HG03469 (cell line): ENCODE data around the gene GTF2F2.

ENCODE experiments used
- ATAC-seq: cut with Tn5 transposase; IDR thresholded peaks from one replicate; pipeline ENCODE4 v1.9.1; 2021; ENCODE audit warnings: mild to moderate bottlenecking, moderate library complexity, moderate number of reproducible peaks; ENCODE audit not compliant: unreplicated experiment

GTF2F2 gene

GRCh38 chr13:45209229-45209628 lies 88.9 kb downstream of the GTF2F2 start:
- no peak for ATAC-seq

- no peak for ATAC-seq
Measured at GRCh38 chr13:45215392-45216077, 95.2 kb downstream of the GTF2F2 start.

GRCh38 chr13:45216193-45216592 lies 95.9 kb downstream of the GTF2F2 start:
- ATAC-seq = no peak

DNA sequence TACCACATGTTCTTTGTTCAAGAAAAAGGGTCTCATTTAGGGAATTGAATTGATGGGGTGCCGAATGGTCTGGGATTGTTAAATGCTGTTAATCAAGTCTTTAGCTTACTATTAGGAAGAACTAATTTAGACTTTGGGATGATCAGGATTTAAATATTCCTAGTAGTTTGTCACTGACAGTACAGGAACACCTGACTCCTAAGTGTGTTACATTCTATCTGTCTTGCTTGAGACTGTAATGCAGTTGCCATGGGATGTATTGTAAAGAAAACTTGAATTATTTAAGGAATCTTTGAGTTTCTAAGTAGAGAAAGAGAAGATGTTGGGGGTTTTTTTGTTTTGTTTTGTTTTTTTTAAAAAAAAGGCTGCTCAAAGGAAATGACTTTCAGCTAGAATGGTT lies 98.4 kb downstream of the GTF2F2 start:
- ATAC-seq = no peak

DNA sequence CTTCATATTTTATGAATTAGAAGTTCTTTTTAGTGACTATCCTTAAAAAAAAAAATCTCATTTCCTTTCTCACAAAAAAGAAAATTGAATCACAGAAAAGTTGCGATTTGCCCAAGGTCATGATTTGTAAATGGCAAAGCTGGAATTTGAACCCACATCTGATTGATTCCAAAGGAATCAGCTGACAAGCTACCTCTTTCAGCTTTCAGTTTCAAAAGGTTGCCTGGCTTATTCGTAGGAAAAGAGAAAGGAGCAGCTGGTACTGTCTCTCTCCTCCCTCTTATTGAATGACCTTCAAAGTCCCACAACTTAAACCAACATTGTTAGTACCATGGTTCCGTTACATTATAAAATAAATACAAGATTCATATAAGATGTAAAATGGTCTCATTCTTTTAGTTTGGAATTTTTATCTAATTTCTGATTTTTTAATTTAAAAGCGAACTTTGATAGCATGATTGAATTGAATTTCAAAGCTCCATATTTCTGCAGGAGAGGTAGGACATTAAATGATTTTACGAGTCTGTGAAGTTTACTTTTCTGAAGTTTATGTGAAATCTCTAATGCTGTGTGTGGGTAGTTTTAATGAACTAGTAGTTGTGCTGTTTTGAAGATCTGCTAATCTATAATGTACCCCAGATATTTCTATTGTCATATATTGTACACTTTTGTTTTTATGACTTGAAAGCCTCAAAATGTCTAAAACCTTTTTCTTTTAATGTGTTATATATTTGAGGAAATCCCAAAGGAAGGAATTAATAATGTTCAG lies 99.0 kb downstream of the GTF2F2 start:
- no peak for ATAC-seq

DNA sequence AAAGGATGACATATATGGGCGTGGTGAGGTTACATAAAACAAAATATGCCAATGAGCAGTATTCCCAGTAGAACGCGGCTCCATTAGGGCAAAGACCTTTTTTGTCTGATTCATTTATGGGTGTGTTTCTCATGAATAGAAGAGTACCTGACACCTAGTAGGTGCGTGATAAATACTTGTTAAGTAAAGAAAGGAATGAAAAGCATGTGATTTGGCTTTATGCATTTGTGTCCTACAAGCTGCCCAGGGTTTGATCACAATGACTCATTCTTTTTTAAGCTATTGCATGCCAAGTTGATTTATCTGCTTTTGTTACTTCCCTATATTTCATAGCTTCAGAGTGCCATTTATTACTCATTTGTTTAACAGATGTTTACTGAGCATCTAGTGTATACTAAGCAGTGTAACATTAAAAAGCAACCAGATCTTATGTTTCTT lies 99.6 kb downstream of the GTF2F2 start:
- ATAC-seq = no peak

- ATAC-seq = no peak
Measured at GRCh38 chr13:45220403-45220802, 100.1 kb downstream of the GTF2F2 start.

- no peak for ATAC-seq
Measured at GRCh38 chr13:45222516-45222915, 102.2 kb downstream of the GTF2F2 start.

GRCh38 chr13:45222919-45223318 lies 102.6 kb downstream of the GTF2F2 start:
- no peak for ATAC-seq

DNA sequence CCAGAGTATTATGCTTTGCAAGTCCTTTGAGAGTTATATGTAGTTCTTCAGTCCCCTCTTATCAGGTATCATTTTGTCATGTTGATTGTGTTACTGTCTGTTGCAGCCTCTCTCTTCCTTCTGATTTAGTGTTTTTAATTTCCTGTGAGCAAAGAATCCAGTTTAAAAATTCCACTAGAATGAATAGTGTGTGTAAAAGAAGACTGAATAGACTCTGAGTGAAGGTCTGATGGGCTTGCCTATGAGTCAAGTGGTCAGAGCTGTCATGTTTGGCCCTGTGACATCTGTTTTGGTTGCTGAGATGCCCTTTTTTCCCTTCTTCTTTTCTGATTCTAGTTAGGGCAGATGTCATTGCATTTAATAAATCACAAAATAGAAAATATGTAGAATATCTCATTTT lies 103.9 kb downstream of the GTF2F2 start:
- no peak for ATAC-seq

DNA sequence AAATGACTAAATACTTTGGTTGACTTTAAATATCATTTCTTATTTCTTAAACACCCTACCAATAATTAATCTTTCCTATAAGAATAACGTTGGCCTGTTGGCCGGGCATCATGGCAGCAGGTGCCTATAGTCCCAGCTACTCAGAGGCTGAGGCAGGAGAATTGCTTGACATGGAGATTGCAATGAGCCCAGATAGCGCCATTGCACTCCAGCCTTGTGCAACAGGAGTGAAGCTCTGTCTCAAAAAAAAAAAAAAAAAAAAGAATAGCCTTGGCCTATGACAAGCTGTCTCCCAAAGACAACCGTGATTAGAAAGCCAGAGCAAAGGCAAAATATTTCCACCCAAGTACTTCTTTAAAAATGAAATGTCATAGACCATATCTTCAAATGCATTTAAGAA lies 105.1 kb downstream of the GTF2F2 start:
- no peak for ATAC-seq

GRCh38 chr13:45226024-45226423 lies 105.7 kb downstream of the GTF2F2 start:
- ATAC-seq = no peak

GRCh38 chr13:45228002-45228401 lies 107.7 kb downstream of the GTF2F2 start:
- ATAC-seq = no peak

- ATAC-seq = no peak
Measured at GRCh38 chr13:45229172-45229571, 108.9 kb downstream of the GTF2F2 start.

DNA sequence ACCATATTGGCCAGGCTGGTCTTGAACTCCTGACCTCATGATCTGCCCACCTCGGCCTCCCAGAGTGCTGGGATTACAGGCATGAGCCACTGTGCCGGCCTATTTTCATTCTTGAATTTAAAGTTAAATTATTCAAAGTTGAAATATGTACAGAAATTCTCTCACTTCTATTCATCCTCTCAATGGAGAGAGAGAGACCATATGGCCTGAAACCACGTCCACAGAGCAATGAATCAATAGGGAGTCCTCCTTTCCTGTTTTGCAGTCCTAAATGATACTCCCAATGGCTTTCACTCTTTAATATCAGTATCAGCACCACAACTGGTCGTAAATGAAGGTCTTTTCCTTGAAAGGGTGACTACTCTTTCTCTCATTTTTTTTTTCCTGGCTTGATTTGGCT lies 111.0 kb downstream of the GTF2F2 start:
- ATAC-seq = no peak

DNA sequence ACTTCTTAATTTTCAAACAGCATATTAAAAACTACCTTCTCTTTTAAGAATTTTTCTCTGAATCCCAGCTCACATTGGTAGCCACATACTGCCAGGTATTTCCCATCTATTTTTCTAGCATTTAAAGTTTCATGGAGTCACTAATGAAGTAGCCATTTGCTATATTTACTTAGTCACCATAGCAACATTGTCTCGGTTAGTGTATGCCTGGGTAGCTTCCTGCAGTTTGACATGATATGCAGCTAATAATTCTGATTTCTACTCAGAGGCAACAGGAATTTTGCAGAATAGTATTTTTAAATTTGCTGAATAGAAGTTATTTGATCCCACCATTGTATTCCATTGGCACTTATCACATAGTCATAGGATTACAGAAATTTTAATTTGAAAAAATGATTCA lies 111.4 kb downstream of the GTF2F2 start:
- ATAC-seq = no peak

GRCh38 chr13:45232591-45232990 lies 112.3 kb downstream of the GTF2F2 start:
- ATAC-seq = no peak

- no peak for ATAC-seq
Measured at GRCh38 chr13:45238945-45239795, 118.9 kb downstream of the GTF2F2 start.

- no peak for ATAC-seq
Measured at GRCh38 chr13:45240143-45240542, 119.8 kb downstream of the GTF2F2 start.

DNA sequence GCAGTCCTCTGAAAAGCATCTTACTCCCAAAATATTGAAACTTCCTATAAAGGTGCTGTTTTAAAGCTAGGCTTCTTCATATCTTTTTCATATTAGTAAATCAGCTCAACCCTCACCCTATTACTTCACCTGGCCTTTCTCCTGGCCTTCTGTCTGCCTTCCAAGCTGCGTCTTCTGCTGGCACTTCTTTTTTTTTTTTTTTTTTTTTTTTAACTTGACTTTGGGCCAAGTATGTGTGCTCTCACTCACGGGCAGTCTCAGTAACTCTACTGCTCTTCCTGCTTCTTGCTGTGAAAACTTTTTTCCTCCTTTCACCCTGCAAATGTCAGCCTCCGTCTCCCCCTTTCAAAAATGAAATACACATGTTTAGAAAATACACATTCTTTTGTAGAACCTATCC lies 121.8 kb downstream of the GTF2F2 start:
- no peak for ATAC-seq

- ATAC-seq = no peak
Measured at GRCh38 chr13:45242524-45242923, 122.2 kb downstream of the GTF2F2 start.

DNA sequence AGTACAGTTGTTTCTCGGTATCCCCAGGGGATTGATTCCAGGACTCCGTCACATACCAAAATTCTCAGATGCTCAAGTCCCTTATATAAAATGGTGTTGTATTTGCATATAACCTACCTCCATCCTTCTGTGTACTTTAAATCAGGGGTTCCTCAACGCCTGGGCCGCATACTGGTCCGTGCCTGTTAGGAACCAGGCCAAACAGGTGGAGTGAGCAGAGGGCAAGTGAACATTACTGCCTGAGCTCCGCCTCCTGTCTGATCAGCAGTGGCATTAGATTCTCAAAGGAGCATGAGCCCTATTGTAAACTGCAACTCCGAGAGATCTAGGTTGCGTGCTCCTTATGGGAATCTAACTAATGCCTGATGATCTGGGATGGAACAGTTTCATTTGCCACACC lies 122.8 kb downstream of the GTF2F2 start:
- no peak for ATAC-seq
